NOMO-1 treated with dmso at 0.1 percent for 144 hours (cell line): ENCODE results near the gene GAGE12G.
"Not testable (repeated sequence)": the region's sequence is repeated elsewhere in the genome, so short reads cannot be mapped to it uniquely, and the experiment has no call there.

Experiments
- DNase-seq: peaks from one replicate; lab custom pipeline; 2025; ENCODE audit not compliant: unreplicated experiment; lab: John Stamatoyannopoulos, UW

Gene GAGE12G, protein sequence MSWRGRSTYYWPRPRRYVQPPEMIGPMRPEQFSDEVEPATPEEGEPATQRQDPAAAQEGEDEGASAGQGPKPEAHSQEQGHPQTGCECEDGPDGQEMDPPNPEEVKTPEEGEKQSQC

DNA sequence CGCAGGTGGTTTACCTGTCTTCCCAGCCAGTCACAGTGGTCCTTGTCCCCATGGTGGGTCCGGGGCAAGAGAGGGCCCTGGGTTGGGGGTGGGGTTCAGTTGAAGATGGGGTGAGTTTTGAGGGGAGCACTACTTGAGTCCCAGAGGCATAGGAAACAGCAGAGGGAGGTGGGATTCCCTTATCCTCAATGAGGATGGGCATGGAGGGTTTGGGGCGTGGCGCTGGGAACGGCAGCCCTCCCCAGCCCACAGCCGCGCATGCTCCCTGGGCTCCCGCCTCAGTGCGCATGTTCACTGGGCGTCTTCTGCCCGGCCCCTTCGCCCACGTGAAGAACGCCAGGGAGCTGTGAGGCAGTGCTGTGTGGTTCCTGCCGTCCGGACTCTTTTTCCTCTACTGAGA, at the start of gene GAGE12G:
GAGE12G (plus strand) TSS at position 301 of the 400 bp plus-strand sequence. CDS start 1,155 bp downstream, outside the sequence.
- DNase-seq, result not testable (repeated sequence)

DNA sequence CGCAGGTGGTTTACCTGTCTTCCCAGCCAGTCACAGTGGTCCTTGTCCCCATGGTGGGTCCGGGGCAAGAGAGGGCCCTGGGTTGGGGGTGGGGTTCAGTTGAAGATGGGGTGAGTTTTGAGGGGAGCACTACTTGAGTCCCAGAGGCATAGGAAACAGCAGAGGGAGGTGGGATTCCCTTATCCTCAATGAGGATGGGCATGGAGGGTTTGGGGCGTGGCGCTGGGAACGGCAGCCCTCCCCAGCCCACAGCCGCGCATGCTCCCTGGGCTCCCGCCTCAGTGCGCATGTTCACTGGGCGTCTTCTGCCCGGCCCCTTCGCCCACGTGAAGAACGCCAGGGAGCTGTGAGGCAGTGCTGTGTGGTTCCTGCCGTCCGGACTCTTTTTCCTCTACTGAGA, 38.3 kb upstream of the GAGE12G start, which contains the start of gene GAGE12C:
GAGE12C (plus strand) TSS at position 301 of the 400 bp plus-strand sequence. CDS start 1,155 bp downstream, outside the sequence.
- DNase-seq, result not testable (repeated sequence)

DNA sequence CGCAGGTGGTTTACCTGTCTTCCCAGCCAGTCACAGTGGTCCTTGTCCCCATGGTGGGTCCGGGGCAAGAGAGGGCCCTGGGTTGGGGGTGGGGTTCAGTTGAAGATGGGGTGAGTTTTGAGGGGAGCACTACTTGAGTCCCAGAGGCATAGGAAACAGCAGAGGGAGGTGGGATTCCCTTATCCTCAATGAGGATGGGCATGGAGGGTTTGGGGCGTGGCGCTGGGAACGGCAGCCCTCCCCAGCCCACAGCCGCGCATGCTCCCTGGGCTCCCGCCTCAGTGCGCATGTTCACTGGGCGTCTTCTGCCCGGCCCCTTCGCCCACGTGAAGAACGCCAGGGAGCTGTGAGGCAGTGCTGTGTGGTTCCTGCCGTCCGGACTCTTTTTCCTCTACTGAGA, 28.8 kb upstream of the GAGE12G start, which contains the start of gene GAGE12D:
GAGE12D (plus strand) TSS at position 301 of the 400 bp plus-strand sequence. CDS start 1,155 bp downstream, outside the sequence.
- not testable (repeated sequence) for DNase-seq

DNA sequence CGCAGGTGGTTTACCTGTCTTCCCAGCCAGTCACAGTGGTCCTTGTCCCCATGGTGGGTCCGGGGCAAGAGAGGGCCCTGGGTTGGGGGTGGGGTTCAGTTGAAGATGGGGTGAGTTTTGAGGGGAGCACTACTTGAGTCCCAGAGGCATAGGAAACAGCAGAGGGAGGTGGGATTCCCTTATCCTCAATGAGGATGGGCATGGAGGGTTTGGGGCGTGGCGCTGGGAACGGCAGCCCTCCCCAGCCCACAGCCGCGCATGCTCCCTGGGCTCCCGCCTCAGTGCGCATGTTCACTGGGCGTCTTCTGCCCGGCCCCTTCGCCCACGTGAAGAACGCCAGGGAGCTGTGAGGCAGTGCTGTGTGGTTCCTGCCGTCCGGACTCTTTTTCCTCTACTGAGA, 19.2 kb upstream of the GAGE12G start, which contains the start of gene GAGE12E:
GAGE12E (plus strand) TSS at position 301 of the 400 bp plus-strand sequence. CDS start 1,155 bp downstream, outside the sequence.
- DNase-seq, result not testable (repeated sequence)

DNA sequence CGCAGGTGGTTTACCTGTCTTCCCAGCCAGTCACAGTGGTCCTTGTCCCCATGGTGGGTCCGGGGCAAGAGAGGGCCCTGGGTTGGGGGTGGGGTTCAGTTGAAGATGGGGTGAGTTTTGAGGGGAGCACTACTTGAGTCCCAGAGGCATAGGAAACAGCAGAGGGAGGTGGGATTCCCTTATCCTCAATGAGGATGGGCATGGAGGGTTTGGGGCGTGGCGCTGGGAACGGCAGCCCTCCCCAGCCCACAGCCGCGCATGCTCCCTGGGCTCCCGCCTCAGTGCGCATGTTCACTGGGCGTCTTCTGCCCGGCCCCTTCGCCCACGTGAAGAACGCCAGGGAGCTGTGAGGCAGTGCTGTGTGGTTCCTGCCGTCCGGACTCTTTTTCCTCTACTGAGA, 9.7 kb upstream of the GAGE12G start, which contains the start of gene GAGE12F:
GAGE12F (plus strand) TSS at position 301 of the 400 bp plus-strand sequence. CDS start 1,155 bp downstream, outside the sequence.
- DNase-seq, result not testable (repeated sequence)

DNA sequence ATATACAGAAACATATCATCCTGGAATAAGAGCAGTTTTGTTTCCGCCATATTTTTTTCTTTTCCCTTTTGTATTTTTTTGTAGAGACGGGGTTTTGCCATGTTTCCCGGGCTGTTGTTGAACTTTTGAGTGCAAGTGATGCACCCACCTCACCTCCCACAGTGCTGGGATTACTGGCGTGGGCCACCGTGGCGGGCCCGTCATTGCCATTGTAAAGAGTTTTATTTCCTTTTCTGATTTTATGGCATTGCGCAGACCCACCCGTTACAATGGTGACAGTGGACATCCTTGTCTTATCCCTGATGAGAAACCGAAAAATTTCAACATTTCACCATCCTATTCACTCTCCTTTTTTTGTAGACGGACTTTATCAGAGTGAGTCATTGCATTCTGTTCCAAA, 1.5 kb upstream of the GAGE12G start:
- DNase-seq, result not testable (repeated sequence)

DNA sequence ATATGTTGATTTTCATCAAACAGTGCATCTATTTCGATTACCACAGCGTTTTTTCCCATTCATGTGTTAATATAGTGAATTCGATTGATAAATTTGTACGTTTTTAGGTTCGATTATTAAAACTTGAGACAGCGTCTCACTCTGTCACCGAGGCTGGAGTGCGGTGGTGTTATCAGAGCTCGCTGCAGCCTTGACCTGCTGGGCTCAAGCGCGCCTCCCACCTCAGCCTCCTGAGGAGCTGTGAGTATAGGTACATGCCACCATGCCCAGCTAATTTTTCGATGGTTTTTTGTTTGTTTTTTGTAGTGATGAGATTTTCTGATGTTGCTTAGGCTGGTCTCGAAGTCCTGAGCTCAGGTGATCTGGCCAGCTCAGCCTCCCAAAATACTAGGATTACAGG, 1.0 kb upstream of the GAGE12G start:
- not testable (repeated sequence) for DNase-seq

DNA sequence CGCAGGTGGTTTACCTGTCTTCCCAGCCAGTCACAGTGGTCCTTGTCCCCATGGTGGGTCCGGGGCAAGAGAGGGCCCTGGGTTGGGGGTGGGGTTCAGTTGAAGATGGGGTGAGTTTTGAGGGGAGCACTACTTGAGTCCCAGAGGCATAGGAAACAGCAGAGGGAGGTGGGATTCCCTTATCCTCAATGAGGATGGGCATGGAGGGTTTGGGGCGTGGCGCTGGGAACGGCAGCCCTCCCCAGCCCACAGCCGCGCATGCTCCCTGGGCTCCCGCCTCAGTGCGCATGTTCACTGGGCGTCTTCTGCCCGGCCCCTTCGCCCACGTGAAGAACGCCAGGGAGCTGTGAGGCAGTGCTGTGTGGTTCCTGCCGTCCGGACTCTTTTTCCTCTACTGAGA, 9.4 kb downstream of the GAGE12G start, which contains the start of gene GAGE12H:
GAGE12H (plus strand) TSS at position 301 of the 400 bp plus-strand sequence. CDS start 1,155 bp downstream, outside the sequence.
- DNase-seq, result not testable (repeated sequence)

DNA sequence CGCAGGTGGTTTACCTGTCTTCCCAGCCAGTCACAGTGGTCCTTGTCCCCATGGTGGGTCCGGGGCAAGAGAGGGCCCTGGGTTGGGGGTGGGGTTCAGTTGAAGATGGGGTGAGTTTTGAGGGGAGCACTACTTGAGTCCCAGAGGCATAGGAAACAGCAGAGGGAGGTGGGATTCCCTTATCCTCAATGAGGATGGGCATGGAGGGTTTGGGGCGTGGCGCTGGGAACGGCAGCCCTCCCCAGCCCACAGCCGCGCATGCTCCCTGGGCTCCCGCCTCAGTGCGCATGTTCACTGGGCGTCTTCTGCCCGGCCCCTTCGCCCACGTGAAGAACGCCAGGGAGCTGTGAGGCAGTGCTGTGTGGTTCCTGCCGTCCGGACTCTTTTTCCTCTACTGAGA, 19.0 kb downstream of the GAGE12G start, which contains the start of gene GAGE2A:
GAGE2A (plus strand) TSS at position 301 of the 400 bp plus-strand sequence. CDS start 1,155 bp downstream, outside the sequence.
- not testable (repeated sequence) for DNase-seq

DNA sequence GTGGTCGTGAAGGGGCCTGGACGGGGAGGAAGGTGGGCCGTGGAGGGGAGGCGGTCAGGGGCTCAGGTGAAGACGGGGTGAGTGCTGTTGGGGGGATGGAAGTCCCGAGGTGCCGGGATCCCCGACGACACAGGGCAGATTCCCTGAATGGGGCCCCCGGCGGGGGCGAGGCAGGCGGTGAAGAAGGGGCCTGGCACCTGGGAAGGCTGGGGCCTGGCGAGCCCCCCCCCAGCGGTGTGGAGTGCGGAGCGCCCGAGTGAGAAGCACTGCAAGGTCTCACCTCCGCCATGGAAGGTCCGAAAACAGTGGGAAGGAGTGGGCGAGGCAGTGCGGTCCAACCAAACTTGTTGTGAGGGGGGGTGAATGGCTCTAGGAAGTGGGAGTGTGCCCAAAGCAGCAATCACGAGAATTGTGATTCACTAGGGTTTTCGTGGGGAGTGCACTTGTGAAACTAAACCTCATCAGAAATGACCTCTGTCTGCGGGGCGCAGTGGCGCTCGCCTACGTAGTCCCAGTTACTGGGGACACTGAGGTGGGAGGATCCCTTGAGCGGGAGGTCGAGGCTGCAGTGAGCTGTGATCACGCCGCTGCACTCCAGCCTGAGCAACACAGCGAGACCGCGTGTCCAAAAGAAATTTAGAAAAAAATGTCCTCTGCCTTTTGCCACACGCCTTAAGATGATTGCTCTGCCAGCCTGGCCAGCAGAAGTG, 19.7 kb downstream of the GAGE12G start:
- DNase-seq, result not testable (repeated sequence)

DNA sequence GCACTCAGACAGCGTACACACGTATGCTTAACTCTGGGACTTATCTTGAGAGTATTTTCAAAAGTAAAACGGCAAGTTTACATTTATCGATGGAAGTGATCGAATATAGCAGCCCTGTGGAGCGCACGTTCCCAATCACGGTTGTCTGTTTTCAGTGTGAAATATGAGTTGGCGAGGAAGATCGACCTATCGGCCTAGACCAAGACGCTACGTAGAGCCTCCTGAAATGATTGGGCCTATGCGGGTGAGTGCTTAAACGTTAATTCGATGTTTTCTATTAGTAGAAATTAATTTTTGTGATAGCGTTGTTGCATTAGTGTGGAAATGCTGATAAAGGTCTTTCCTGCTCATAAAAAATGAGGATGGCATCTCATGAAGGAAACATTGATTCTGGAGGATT, 20.3 kb downstream of the GAGE12G start:
- DNase-seq, result not testable (repeated sequence)

DNA sequence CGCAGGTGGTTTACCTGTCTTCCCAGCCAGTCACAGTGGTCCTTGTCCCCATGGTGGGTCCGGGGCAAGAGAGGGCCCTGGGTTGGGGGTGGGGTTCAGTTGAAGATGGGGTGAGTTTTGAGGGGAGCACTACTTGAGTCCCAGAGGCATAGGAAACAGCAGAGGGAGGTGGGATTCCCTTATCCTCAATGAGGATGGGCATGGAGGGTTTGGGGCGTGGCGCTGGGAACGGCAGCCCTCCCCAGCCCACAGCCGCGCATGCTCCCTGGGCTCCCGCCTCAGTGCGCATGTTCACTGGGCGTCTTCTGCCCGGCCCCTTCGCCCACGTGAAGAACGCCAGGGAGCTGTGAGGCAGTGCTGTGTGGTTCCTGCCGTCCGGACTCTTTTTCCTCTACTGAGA, 28.5 kb downstream of the GAGE12G start, which contains the start of gene GAGE1:
GAGE1 (plus strand) TSS at position 301 of the 400 bp plus-strand sequence. CDS start 1,155 bp downstream, outside the sequence.
- not testable (repeated sequence) for DNase-seq

DNA sequence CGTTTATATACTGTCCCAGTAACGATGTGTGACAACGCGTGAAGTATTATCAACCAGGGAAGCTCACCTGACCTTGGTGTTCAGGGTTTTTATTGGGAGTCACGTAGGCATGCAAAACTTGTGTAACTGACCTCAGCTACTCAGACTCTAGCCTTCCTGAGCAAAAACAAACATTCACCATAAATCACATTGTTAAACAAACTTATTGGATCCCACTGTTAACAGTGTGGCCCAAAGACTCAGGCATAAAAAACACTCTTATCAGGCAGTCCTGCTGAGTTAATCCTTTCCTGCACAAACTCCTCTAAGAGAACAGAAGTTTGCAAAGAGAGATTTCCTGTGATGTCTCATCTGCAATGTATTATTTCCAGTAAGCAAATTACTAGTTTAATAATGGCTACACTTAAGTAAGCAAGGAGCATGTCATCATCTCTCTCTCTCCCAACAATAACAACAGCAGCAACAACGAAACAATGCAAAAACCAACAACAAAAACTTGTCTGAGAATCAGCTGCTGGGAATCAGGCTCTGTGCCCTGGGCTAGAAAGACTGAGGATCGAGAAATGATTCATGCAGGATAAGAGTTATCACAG, 40.6 kb downstream of the GAGE12G start:
- DNase-seq, result no peak

DNA sequence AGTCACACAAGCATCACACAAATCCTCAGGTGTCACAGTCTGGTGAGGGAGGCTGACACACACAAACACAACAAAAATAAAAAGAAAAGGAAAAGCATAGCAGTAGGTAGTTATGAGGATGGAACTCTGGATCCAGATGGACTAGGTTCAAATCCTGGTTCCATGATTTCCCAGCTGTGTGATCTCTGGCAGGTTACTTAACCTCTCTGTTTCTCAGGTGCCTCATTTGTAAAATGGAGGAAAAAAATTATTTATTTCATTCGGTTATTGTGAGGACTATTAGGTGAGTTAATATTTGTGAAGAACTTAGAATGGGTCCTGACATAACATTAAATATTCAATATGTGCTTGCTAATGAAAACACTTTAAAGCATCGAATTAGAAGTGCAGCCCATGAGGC, 48.4 kb downstream of the GAGE12G start:
- no peak for DNase-seq
